Calu3 (cell line): Measurements from ENCODE around the gene LINGO4. TPM values are rescaled to one million over a fixed set of nuclear protein-coding genes. Genes with fewer than 3 reads are reported as not detected.

Source experiments
- BruUV-seq: library from RNA; stranded (reverse); fragments of 400-500 nt; replicated peaks from 2 replicates; lab custom pipeline; 2021; lab: Mats Ljungman, UMichigan
- CTCF ChIA-PET: fragments of 300-600 bp; sonication (Branson Sonifier 250); formaldehyde crosslinking; loops from one replicate; lab custom pipeline; 2022; ENCODE audit warnings: antibody characterized with exemption; lab: Charles Lee
- DNase-seq: peaks from one replicate; pipeline ENCODE4 v3.0.0; 2022
- H3K27ac Mint-ChIP-seq: one replicate; pipeline ENCODE4 v1.8.0; 2022; ENCODE audit warnings: mixed read lengths; ENCODE audit not compliant: unreplicated experiment
- H3K27me3 Mint-ChIP-seq: one replicate; pipeline ENCODE4 v1.8.0; 2022; ENCODE audit warnings: mixed read lengths; ENCODE audit not compliant: unreplicated experiment
- H3K36me3 Mint-ChIP-seq: one replicate; pipeline ENCODE4 v1.8.0; 2022; ENCODE audit warnings: mild to moderate bottlenecking, moderate library complexity, mixed read lengths; ENCODE audit not compliant: insufficient read depth, unreplicated experiment
- H3K4me1 Mint-ChIP-seq: one replicate; pipeline ENCODE4 v1.8.0; 2022; ENCODE audit warnings: mild to moderate bottlenecking, low read depth, mixed read lengths; ENCODE audit not compliant: unreplicated experiment
- H3K4me3 Mint-ChIP-seq: one replicate; pipeline ENCODE4 v1.8.0; 2022; ENCODE audit warnings: mild to moderate bottlenecking, low read depth, moderate library complexity, mixed read lengths; ENCODE audit not compliant: unreplicated experiment
- H3K9me3 Mint-ChIP-seq: one replicate; pipeline ENCODE4 v1.8.0; 2022; ENCODE audit warnings: low read depth, mixed read lengths; ENCODE audit not compliant: unreplicated experiment
- CTCF ChIP-seq: fragments of 200-600 bp; IDR thresholded peaks from one replicate; pipeline ENCODE4 v1.8.0; 2022; ENCODE audit warnings: antibody characterized with exemption; ENCODE audit not compliant: unreplicated experiment
- intact Hi-C: fragments of 100-400 bp; cut with micrococcal nuclease; formaldehyde crosslinking; loops from one replicate; pipeline ENCODE4 v1.10.0; 2022; ENCODE audit not compliant: unreplicated experiment
- total RNA-seq: library from RNA; stranded (reverse); gene quantifications from 2 replicates; pipeline ENCODE4 v1.2.3, GENCODE V29; 2022

Gene LINGO4
- total RNA-seq, 1 experiment from 2014 or later: not detected

GRCh38 chr1:151814971-151815545, 9.8 kb upstream of the LINGO4 start:
- peaks cover under 1% of the 10 kb centered on the region for H3K4me1 Mint-ChIP-seq
- intact Hi-C loops: no loop called here
- H3K27me3 Mint-ChIP-seq: peaks cover 47% of the 10 kb centered on the region
- no peaks in the 10 kb centered on the region for H3K9me3 Mint-ChIP-seq
- no TSS peak for BruUV-seq
- no peak overlapping the region for H3K27ac Mint-ChIP-seq
- no peak for TF ChIP-seq CTCF
- no peak for DNase-seq
- CTCF ChIA-PET: no interaction called here
- H3K4me3 Mint-ChIP-seq: no peak overlapping the region
- no peaks in the 10 kb centered on the region for H3K36me3 Mint-ChIP-seq

DNA sequence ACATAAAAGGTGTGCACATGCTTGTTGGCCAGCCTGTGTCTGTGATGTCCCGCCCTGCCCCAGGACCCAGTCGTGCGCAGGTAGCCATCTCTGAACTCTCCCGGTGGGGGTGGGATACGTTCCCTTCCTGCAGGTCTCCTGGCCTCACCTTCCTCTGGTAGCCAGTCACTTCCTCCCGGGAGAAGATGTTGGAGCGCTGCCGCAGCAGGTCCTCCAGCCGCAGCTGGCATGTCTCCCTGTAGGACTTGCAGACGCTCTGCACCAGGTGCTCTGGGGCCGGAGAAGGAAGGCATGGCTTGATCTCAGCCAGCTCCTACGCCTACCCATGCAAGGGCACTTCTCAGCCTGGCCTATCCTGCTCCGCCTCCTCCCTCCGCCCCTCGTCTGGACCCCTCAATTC, 9.2 kb upstream of the LINGO4 start:
- no peak overlapping the region for H3K4me3 Mint-ChIP-seq
- BruUV-seq: no TSS peak
- CTCF ChIA-PET: interaction anchor here (0.7 kb wide), 1 partner anchor 22 kb away, joined by 4 read pairs; no protein-coding TSS in a partner anchor
- no peaks in the 10 kb centered on the region for H3K4me1 Mint-ChIP-seq
- H3K9me3 Mint-ChIP-seq: no peaks in the 10 kb centered on the region
- H3K27ac Mint-ChIP-seq: no peak overlapping the region
- H3K36me3 Mint-ChIP-seq: no peaks in the 10 kb centered on the region
- DNase-seq: no peak
- TF ChIP-seq CTCF: no peak
- intact Hi-C loops: no loop called here
- H3K27me3 Mint-ChIP-seq: peaks cover 47% of the 10 kb centered on the region

GRCh38 chr1:151813271-151813977, 8.2 kb upstream of the LINGO4 start:
- intact Hi-C loops: no loop called here
- Mint-ChIP-seq H3K4me3 (no peak overlapping the region), H3K9me3 (no peaks in the 10 kb centered on the region), H3K27ac (no peak overlapping the region), H3K36me3 (no peaks in the 10 kb centered on the region), H3K27me3 (peaks cover 57% of the 10 kb centered on the region), H3K4me1 (no peaks in the 10 kb centered on the region)
- CTCF ChIA-PET: interaction anchor here (0.9 kb wide), 1 partner anchor 11 kb away, joined by 3 read pairs; no protein-coding TSS in a partner anchor
- TF ChIP-seq CTCF: no peak
- DNase-seq: no peak
- BruUV-seq: no TSS peak

DNA sequence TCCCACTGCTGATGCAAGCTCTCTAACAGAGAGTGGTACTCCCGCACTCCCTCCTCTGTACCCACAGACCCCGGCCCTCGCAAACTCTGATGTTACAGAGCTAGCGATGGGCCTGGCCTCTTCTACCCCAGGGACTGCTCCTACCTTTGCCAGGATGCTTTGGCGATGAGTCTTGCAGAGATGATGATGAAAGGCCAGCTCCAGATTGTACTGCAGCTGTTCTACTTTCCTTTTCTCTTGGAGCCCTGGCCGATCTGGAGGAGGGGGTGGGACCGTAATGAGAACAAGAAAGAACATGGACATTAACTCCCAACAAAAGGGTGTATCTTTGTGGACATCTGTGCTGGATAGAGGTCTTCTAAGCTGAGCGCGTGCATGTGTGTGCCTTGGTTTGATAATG, 6.0 kb upstream of the LINGO4 start:
- no TSS peak for BruUV-seq

More for the DNA sequence above, 6.0 kb upstream of the LINGO4 start:
- no peaks in the 10 kb centered on the region for H3K36me3 Mint-ChIP-seq
- H3K27me3 Mint-ChIP-seq: peaks cover 72% of the 10 kb centered on the region
- no peaks in the 10 kb centered on the region for H3K9me3 Mint-ChIP-seq
- TF ChIP-seq CTCF: no peak
- CTCF ChIA-PET: interaction anchor here (1.1 to 1.4 kb wide), 2 partner anchors 9 to 26 kb away, joined by 3 read pairs; no protein-coding TSS in a partner anchor
- H3K4me1 Mint-ChIP-seq: no peaks in the 10 kb centered on the region
- DNase-seq: no peak
- H3K4me3 Mint-ChIP-seq: no peak overlapping the region
- H3K27ac Mint-ChIP-seq: no peak overlapping the region
- intact Hi-C loops: no loop called here
